KBM-7 (cell line): ENCODE results near the gene MGRN1.
A peak's percentile ranks its signal among the peaks of the same experiment; 100 is the strongest.

ENCODE experiments used
- DNase-seq: peaks from one replicate; pipeline ENCODE4 v3.0.0-alpha.2; 2015
- in situ Hi-C: fragments of 300-500 bp; cut with MboI; formaldehyde crosslinking; loops from 2 replicates; pipeline ENCODE4 v1.14.3; 2020; ENCODE audit warnings: low sequenced_read_pairs, low pct_unique_long_range_greater_than_20kb, mixed read lengths

MGRN1 gene

GRCh38 chr16:4617880-4618279, 6.7 kb upstream of the MGRN1 start:
- in situ Hi-C loops, result no loop called here
- no peak for DNase-seq

- in situ Hi-C loops, result no loop called here
- DNase-seq, result no peak
These were observed 5.8 kb upstream of the MGRN1 start for GRCh38 chr16:4618645-4619418.

GRCh38 chr16:4623593-4623992, 1.0 kb upstream of the MGRN1 start:
- in situ Hi-C loops, result no loop called here
- DNase-seq, result no peak

- in situ Hi-C loops, result no loop called here
- DNase-seq, result peak; percentile 35
These were observed 367 bp downstream of the MGRN1 start for GRCh38 chr16:4624827-4625559.

GRCh38 chr16:4625560-4626159, 1.0 kb downstream of the MGRN1 start:
- peak; percentile 70 for DNase-seq
- in situ Hi-C loops, result no loop called here

- in situ Hi-C loops, result no loop called here
These were observed 1.8 kb downstream of the MGRN1 start for GRCh38 chr16:4626396-4626795.

GRCh38 chr16:4628283-4628682, 3.7 kb downstream of the MGRN1 start:
- no peak for DNase-seq
- in situ Hi-C loops, result no loop called here

More at GRCh38 chr16:4626396-4626795, 1.8 kb downstream of the MGRN1 start:
- DNase-seq, result no peak

- in situ Hi-C loops, result no loop called here
- no peak for DNase-seq
These were observed 6.8 kb downstream of the MGRN1 start for GRCh38 chr16:4631444-4631843.

- in situ Hi-C loops, result no loop called here
- DNase-seq, result no peak
These were observed 9.4 kb downstream of the MGRN1 start for GRCh38 chr16:4633910-4634635.

GRCh38 chr16:4634768-4635167, 10.1 kb downstream of the MGRN1 start:
- in situ Hi-C loops, result no loop called here
- DNase-seq, result no peak

- in situ Hi-C loops, result no loop called here
These were observed 11.6 kb downstream of the MGRN1 start for GRCh38 chr16:4636196-4636595.

GRCh38 chr16:4637501-4638166, 13.0 kb downstream of the MGRN1 start:
- in situ Hi-C loops, result no loop called here
- DNase-seq, result no peak

More at GRCh38 chr16:4636196-4636595, 11.6 kb downstream of the MGRN1 start:
- no peak for DNase-seq

GRCh38 chr16:4639899-4640509, 15.4 kb downstream of the MGRN1 start:
- in situ Hi-C loops, result no loop called here

GRCh38 chr16:4640572-4641305, 16.1 kb downstream of the MGRN1 start:
- in situ Hi-C loops, result no loop called here
- DNase-seq, result no peak

More at GRCh38 chr16:4639899-4640509, 15.4 kb downstream of the MGRN1 start:
- DNase-seq, result no peak

GRCh38 chr16:4641306-4641687, 16.7 kb downstream of the MGRN1 start:
- no peak for DNase-seq
- in situ Hi-C loops, result no loop called here

- in situ Hi-C loops, result no loop called here
- no peak for DNase-seq
These were observed 17.3 kb downstream of the MGRN1 start for GRCh38 chr16:4641895-4642294.

GRCh38 chr16:4646773-4647643, 22.4 kb downstream of the MGRN1 start:
- in situ Hi-C loops, result no loop called here
- DNase-seq, result no peak
